Epithelial cell of proximal tubule (primary cell): ENCODE results near the gene PARD3B. TPM values are rescaled to one million over a fixed set of nuclear protein-coding genes. Genes with fewer than 3 reads are reported as not detected.

Experiments
- DNase-seq: peaks from one replicate; pipeline ENCODE4 v3.0.0-alpha.2; 2011; ENCODE audit warnings: low read depth
- H3K4me3 ChIP-seq: 2 replicates; pipeline ENCODE4 v1.5.1; 2011; ENCODE audit warnings: low read depth, mild to moderate bottlenecking, low read length
- total RNA-seq: library from RNA; depleted of rRNA; stranded (reverse); fragments of >200 nt; gene quantifications from 2 replicates; pipeline ENCODE4 v1.2.3, GENCODE V29; 2015
- TF ChIP-seq, protein P1 (sequence below): conservative IDR thresholded peaks from 2 replicates; pipeline ENCODE4 v1.5.1; 2012; ENCODE audit warnings: low read depth, mild to moderate bottlenecking, low read length

Gene PARD3B
- total RNA-seq, 1 donor from 2014 or later = 3.6 TPM

DNA sequence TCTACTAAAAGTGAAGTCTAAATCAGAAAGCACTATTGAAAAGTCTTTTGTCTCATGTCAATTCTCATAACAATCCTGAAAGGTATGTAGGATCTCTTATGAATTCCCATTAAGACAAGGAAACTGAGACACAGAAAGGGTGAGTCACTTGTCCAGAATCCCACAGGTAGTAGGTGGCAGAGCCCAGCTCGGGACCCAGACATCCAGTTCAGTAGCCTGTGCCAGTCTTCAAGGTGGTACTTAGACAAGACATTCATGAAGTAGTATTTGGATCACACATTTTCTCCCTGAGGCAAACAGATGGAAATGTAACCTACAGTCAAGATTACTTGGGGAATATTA lies 14.8 kb upstream of the PARD3B start:
- DNase-seq = no peak
- TF ChIP-seq, protein P1, sequence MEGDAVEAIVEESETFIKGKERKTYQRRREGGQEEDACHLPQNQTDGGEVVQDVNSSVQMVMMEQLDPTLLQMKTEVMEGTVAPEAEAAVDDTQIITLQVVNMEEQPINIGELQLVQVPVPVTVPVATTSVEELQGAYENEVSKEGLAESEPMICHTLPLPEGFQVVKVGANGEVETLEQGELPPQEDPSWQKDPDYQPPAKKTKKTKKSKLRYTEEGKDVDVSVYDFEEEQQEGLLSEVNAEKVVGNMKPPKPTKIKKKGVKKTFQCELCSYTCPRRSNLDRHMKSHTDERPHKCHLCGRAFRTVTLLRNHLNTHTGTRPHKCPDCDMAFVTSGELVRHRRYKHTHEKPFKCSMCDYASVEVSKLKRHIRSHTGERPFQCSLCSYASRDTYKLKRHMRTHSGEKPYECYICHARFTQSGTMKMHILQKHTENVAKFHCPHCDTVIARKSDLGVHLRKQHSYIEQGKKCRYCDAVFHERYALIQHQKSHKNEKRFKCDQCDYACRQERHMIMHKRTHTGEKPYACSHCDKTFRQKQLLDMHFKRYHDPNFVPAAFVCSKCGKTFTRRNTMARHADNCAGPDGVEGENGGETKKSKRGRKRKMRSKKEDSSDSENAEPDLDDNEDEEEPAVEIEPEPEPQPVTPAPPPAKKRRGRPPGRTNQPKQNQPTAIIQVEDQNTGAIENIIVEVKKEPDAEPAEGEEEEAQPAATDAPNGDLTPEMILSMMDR = no peak
- H3K4me3 ChIP-seq = no peak overlapping the region

DNA sequence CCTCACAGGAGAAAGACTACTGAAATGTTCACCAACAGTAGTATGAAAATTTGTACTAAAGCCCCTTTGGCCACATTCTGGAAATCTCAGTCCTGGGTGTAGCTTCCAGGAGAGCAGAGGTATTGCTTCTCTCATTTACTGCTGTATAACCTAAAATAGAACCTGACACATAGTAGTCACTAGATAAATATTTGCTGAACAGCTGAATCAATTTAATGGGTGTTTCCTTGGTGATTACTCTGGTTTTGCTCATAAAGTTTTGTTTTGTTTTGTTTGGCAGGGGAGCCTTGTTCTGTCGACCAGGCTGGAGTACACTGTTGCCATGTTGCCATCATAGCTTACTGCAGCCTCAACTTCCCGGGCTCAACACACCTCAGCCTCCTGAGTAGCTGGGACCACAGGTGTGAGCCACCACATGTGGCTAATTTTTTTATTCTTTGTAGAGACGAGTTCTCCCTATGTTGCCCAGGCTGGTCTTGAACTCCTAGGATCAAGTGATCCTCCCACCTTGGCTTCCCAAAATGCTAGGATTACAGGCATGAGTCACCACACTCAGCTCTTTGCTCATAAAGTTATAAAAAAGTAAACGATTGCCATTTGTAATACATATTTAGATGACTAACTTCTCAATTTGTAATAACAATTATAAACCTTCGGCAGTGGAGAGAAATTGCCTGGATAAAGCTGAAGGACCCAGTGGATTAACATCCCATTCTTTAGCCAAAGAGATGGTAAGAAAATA lies 11.5 kb upstream of the PARD3B start:
- TF ChIP-seq, protein P1 = no peak
- H3K4me3 ChIP-seq = no peak overlapping the region
- DNase-seq = no peak

DNA sequence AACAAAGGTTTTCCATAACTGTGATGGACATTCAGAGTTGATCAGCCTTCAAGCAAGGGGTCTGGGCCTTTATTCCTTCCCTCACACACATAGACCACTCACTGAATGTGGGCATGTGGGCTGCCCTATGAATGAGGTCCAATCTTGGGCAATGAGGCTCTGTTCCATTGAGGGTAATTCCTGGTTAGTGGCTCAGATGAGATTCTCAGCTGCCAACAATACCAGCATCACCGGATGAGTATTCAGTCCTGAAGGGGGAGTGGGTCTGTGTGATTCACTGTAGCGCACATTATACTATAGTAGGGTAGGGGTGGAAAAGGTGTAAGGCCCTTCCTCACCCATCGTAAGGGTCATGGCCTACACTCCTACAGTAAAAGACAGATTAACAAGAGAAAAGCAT lies 9.9 kb upstream of the PARD3B start:
- no peak for DNase-seq
- H3K4me3 ChIP-seq = no peak overlapping the region
- TF ChIP-seq, protein P1 = no peak

DNA sequence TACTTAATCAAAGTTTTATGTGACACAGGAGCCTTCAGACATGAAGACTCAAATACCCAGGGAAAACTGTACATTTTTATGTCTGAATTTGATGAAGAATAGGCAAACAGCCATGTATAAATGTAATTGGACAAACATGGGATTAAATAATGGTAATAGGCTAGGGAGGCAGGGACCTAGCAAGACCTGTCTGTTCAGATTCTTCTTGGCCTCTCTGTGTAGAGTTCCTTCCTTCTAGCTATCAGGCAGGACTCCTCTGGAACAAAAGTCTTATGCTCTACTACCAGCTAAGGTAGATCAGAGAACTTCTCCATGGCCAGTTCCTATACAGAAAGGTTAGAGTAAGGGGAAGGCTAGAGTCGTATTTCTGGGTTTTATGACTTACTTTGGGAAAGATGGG lies 9.5 kb upstream of the PARD3B start:
- no peak overlapping the region for H3K4me3 ChIP-seq
- no peak for DNase-seq
- TF ChIP-seq, protein P1 = no peak

DNA sequence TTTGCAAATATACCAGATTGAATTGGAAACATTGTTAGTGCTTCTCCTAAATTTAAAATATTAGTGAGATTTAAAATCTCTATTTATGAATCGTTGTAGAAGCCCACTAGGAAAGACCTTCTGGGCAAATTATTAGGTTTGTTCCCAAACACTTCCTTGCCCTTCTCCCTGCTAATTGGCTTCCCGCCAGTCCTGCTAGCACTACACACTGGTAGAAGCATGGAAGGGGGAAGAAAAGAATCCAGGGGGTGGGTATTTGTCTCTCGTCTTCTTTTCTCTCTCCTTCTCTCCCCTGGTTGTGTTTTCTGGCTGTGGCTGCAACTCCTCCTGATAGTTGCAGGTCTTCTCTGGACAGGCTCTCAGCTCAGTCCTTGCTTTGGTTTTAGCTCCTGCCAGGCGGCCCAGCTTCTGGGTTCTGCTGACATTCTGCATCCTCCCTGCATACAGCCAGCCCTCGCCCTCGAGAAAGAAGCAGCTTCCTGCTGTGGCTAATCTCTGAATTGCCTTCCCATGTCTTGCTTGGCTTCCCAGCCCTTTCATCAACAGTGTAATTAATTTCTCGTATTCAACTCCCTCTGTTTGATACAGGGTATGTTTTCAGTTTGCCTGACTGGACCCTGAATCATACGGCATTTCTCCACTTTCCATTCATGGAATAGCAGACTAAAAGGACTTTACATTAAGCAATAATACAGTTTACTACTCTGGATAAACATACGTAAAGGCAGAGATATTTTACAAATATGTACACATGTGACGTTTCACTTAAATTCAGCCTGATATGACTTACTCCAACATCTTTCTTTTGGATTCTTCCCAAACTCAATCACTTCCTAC lies 6.9 kb upstream of the PARD3B start:
- DNase-seq = no peak
- TF ChIP-seq, protein P1 = no peak
- H3K4me3 ChIP-seq = no peak overlapping the region

DNA sequence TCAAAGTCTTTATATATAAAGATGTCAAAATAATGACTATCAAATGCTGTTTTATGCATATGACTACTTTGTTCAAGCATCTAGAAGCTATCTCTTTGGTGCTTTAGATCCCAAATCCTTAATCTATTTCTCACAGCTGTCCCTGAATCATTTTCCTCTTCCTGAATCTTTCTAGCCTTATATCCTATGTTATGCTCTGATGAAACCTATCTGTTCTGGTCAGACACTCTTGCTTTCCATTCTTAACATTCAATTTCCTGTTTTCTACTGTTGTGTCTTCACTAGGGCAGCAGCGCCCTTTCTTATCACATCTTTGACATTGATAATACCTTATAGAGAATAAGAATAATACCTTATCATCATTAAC lies 6.3 kb upstream of the PARD3B start:
- TF ChIP-seq, protein P1 = no peak
- no peak for DNase-seq

DNA sequence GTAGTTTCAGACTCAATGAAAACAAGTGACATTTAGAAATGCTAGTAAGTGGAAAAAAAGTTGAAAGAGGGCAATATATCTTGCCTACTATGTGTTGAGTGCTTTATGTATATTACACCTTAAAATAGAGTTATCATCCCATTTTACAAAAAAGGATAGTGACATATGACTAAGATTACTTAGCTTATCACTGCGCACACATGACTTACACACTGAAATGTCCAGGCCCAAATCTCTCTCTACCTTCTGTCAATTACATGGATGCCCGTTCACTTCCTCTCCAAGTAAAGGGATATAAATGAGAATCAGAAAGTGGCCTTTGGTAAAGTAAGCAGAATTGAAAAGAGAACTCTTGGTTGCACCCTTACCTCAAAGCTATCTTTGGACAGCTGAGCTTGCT lies 3.6 kb upstream of the PARD3B start:
- H3K4me3 ChIP-seq = no peak overlapping the region
- TF ChIP-seq, protein P1 = no peak
- DNase-seq = no peak

More for the DNA sequence above, 6.3 kb upstream of the PARD3B start:
- no peak overlapping the region for H3K4me3 ChIP-seq
